Measurements from ENCODE around the gene INPP5J.

The INPP5J gene

DNA sequence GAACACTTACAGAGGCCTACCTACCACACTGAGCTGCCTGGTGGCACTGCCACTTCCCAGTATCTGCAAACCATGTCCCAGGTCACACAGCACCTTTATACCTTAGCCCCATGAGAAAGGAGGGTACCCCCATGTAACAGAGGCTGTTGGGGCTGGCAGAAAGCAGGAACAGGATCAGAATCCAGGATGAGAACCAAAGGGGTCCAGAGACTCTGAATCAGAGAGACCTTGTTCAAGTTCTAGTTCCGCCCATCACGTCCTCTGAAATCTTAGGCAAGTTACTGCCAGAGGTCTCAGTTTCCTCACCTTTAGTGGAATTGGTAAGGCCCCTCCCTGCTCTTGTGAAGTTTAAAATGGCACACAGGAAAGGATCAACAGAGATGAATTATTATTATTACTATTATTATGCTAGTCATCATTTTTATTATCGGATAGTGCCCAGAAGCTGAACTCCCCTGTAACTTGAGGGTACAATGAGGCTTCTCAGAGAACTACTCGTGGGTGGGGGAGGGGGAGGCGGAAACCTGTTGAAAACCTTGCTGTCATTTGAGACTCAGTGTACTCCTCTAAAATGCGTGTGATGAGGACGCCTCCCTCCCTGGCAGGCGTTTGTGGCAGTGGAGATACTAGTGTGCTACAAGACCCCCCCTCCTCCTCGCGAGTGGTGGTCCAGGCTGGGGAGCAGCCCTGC is 24.7 kb upstream of the INPP5J start:
- no peak overlapping the region for H3K4me3 ChIP-seq (ENCODE audit: low read depth, low read length)
- no peak for TF ChIP-seq MAX (IDR thresholded peaks at IDR 0.05; ENCODE audit: low read depth, low read length)
- no peak for TF ChIP-seq POLR2A (IDR thresholded peaks at IDR 0.05; ENCODE audit: extremely low read depth, insufficient read length)
- no peak for TF ChIP-seq MYC (IDR thresholded peaks at IDR 0.05; ENCODE audit: low read depth, low read length)
- TF ChIP-seq CTCF (IDR thresholded peaks at IDR 0.05; ENCODE audit: low read depth, low read length) = no peak
- no peak for DNase-seq (ENCODE audit: low read depth)

- H3K4me3 ChIP-seq (ENCODE audit: low read depth, low read length) = no peak overlapping the region
- TF ChIP-seq POLR2A (IDR thresholded peaks at IDR 0.05; ENCODE audit: extremely low read depth, insufficient read length) = no peak
- no peak for DNase-seq (ENCODE audit: low read depth)
These were observed 24.1 kb upstream of the INPP5J start for GRCh38 chr22:31098632-31099110.

DNA sequence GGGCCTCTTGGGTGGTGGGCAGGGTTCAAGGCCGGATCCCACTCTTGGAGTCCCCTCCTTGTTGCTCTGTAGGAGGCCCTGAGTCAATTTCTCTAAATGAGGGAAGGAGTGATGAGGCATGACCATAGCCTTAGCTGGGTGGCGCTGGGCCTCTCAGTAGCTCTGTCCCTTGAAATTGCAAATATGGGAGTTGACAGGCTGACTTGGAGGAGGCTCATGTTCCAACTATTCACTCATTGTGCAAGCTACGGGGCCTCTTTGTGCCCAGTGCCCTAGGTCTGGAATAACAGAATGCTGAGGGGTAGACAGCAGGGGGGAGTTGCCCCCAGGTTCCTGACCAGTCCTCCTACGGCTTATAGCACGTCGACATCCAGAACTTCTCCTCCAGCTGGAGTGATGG is 23.4 kb upstream of the INPP5J start:
- no peak overlapping the region for H3K4me3 ChIP-seq (ENCODE audit: low read depth, low read length)
- DNase-seq (ENCODE audit: low read depth) = no peak
- TF ChIP-seq POLR2A (IDR thresholded peaks at IDR 0.05; ENCODE audit: extremely low read depth, insufficient read length) = no peak
- no peak for TF ChIP-seq MYC (IDR thresholded peaks at IDR 0.05; ENCODE audit: low read depth, low read length)

DNA sequence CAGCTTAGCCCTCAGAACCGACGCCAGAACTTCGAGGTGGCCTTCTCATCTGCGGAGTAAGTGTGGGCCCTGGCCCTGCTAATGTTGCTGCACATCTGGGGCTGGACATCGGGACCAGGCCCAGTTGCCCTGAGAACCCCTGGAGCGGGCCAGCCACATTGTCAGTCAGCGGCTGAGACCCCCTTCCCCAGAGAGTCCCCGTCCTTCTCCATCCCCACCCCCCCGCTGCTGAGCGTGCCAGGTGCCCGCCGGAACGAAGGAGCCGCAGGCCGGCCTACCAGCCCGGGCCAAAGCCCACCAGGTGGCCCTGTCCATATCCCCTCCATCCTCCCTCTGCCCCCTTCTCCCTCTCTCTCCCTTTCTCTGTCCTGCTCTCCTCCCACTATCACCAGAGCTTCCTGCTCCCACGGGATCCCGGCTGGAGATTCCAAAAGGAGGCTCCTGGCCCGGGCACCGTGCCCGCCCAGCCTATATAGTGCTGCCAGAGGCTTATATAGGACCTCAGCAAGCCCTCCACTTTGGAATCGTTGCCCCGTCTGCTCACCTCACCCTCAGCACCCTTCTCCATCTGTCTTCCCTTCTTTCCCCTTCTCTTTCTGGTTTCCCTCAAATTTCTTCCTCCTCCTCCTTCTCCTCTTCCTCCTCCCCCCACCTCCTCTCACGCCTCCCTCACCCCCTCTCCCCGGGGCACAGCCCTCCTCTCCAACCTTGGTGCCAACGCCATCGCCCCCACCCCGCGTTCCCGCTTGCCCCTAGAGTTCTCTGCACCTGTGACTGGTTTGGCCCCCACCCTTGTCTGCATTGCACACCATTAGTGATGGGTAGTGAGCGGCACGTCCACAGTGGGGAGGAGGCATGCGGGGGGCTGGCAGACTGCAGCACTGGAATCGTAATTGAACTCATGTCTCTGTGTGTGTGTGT is 22.7 kb upstream of the INPP5J start:
- no peak for TF ChIP-seq CTCF (IDR thresholded peaks at IDR 0.05; ENCODE audit: low read depth, low read length)
- TF ChIP-seq MAX (IDR thresholded peaks at IDR 0.05; ENCODE audit: low read depth, low read length) = no peak
- TF ChIP-seq MYC (IDR thresholded peaks at IDR 0.05; ENCODE audit: low read depth, low read length) = no peak
- no peak for TF ChIP-seq POLR2A (IDR thresholded peaks at IDR 0.05; ENCODE audit: extremely low read depth, insufficient read length)
- no peak for DNase-seq (ENCODE audit: low read depth)
- H3K4me3 ChIP-seq (ENCODE audit: low read depth, low read length) = no peak overlapping the region

DNA sequence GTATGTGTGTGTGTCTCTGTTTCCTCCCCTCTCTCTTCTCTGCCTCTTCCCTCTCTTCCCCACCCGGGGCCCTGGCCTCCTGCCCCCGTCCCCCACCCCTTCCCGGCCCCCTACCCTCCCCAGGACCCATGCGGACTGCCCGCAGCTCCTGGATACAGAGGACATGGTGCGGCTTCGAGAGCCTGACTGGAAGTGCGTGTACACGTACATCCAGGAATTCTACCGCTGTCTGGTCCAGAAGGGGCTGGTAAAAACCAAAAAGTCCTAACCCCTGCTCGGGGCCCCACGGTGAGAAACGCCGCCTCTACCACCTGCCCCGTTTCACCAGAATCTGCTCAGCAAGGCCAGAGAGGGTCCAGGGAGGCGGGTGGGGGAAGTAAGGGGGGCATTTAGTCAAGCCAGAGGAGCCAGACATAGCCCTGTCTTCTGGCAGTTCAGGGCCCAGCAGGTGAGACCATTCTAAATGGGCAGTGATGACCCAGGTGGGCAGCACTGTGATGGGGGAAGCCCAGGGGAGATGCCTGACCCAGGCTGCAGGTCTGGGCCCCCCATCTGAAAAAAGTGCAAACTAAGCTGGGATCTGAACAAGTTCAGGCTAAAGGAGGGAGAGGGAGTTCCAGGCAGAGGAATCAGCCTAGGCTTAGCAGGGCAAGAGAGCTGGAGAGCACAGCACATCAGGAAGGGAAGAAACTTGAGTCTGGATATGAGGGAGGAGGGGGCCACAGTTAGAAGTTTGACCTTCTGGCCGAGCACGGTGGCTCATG is 21.8 kb upstream of the INPP5J start:
- TF ChIP-seq CTCF (IDR thresholded peaks at IDR 0.05; ENCODE audit: low read depth, low read length) (no peak), POLR2A (IDR thresholded peaks at IDR 0.05; ENCODE audit: extremely low read depth, insufficient read length) (no peak), MAX (IDR thresholded peaks at IDR 0.05; ENCODE audit: low read depth, low read length) (no peak), MYC (IDR thresholded peaks at IDR 0.05; ENCODE audit: low read depth, low read length) (no peak)
- no peak for DNase-seq (ENCODE audit: low read depth)
- no peak overlapping the region for H3K4me3 ChIP-seq (ENCODE audit: low read depth, low read length)

GRCh38 chr22:31102441-31103081 is 20.2 kb upstream of the INPP5J start:
- TF ChIP-seq MYC (IDR thresholded peaks at IDR 0.05; ENCODE audit: low read depth, low read length) (no peak), CTCF (IDR thresholded peaks at IDR 0.05; ENCODE audit: low read depth, low read length) (no peak), POLR2A (IDR thresholded peaks at IDR 0.05; ENCODE audit: extremely low read depth, insufficient read length) (no peak), MAX (IDR thresholded peaks at IDR 0.05; ENCODE audit: low read depth, low read length) (no peak)
- peak; percentile 66 for DNase-seq (ENCODE audit: low read depth)

More at GRCh38 chr22:31102441-31103081, 20.2 kb upstream of the INPP5J start:
- no peak overlapping the region for H3K4me3 ChIP-seq (ENCODE audit: low read depth, low read length)
